ENCODE data around the gene SAMSN1. TPM values are rescaled to one million over a fixed set of nuclear protein-coding genes. Genes with fewer than 3 reads are reported as not detected.

SAMSN1 gene
- polyA plus RNA-seq, 1 of the 3 experiments (the other 2 are of a cell fraction) = not detected

GRCh38 chr21:14582934-14583628 is 37.0 kb upstream of the SAMSN1 start (continued):
- TF ChIP-seq USF2 (IDR thresholded peaks at IDR 0.05; ENCODE audit: borderline replicate concordance, low read depth, low read length) (no peak), MEF2A (IDR thresholded peaks at IDR 0.05; ENCODE audit: borderline replicate concordance, low read depth) (no peak), JUND (IDR thresholded peaks at IDR 0.05) (no peak)

GRCh38 chr21:14581902-14582457 is 35.9 kb upstream of the SAMSN1 start:
- DNase-seq = no peak
- Histone ChIP-seq H3K9me3 (no peaks in the 10 kb centered on the region), H3K27ac (ENCODE audit: low read depth in 2 of 2, low read length in 1 of 2) (no peak overlapping the region)

GRCh38 chr21:14573244-14573643 is 27.1 kb upstream of the SAMSN1 start:
- H3K27ac ChIP-seq (ENCODE audit: low read depth in 2 of 2, low read length in 1 of 2) = no peak overlapping the region
- H3K4me3 ChIP-seq (ENCODE audit: low read depth in 2 of 2, low read length in 1 of 2) = no peak overlapping the region
- no peak overlapping the region for H3K9ac ChIP-seq
- no peaks in the 10 kb centered on the region for H3K36me3 ChIP-seq (replicated peaks in 1 of 2; ENCODE audit: control insufficient read depth in 1 of 2, insufficient read depth in 2 of 2, low read length in 1 of 2)
- WGBS (ENCODE audit: low lambda C conversion rate) = 3% methylated on average over 1 of the region's 1 CpG
- H3F3A ChIP-seq (replicated peaks; ENCODE audit: insufficient read depth) = no peaks in the 10 kb centered on the region
- H3K9me3 ChIP-seq = no peaks in the 10 kb centered on the region
- no peaks in the 10 kb centered on the region for H3K79me2 ChIP-seq (ENCODE audit: insufficient read depth)
- H2AFZ ChIP-seq (ENCODE audit: low read depth) = no peak overlapping the region
- no peak for DNase-seq
- POLR2A ChIA-PET = no interaction called here
- H3K9me2 ChIP-seq = no peaks in the 10 kb centered on the region
- no peaks in the 10 kb centered on the region for H3K27me3 ChIP-seq (ENCODE audit: insufficient read depth)
- CTCF ChIA-PET = no interaction called here
- no peaks in the 10 kb centered on the region for H4K20me1 ChIP-seq (ENCODE audit: insufficient read depth)
- no peaks in the 10 kb centered on the region for H3K4me1 ChIP-seq (ENCODE audit: control insufficient read depth in 1 of 2, insufficient read depth in 2 of 2, low read depth in 1 of 2, low read length in 1 of 2)
- no peak overlapping the region for H3K4me2 ChIP-seq
- TF ChIP-seq FOXJ3 (CRISPR knock-in tag; IDR thresholded peaks at IDR 0.05) (no peak), PBX3 (IDR thresholded peaks at IDR 0.05) (no peak), REST (IDR thresholded peaks at IDR 0.05; ENCODE audit: low read depth, low read length) (no peak), MAX (IDR thresholded peaks at IDR 0.05; ENCODE audit: low read depth) (no peak), NFIC (IDR thresholded peaks at IDR 0.05; ENCODE audit: borderline replicate concordance) (no peak), SIN3A (IDR thresholded peaks at IDR 0.05; ENCODE audit: borderline replicate concordance, low read depth, low read length) (no peak), RAD21 (IDR thresholded peaks at IDR 0.05; ENCODE audit: low read length) (no peak)

More at GRCh38 chr21:14581902-14582457, 35.9 kb upstream of the SAMSN1 start:
- CTCF ChIA-PET = no interaction called here
- Histone ChIP-seq H3K9ac (no peak overlapping the region), H3K4me2 (no peak overlapping the region), H3K79me2 (ENCODE audit: insufficient read depth) (no peaks in the 10 kb centered on the region), H3K27me3 (ENCODE audit: insufficient read depth) (no peaks in the 10 kb centered on the region), H3K9me2 (no peaks in the 10 kb centered on the region), H3K4me3 (ENCODE audit: low read depth in 2 of 2, low read length in 1 of 2) (no peak overlapping the region), H3K36me3 (replicated peaks in 1 of 2; ENCODE audit: control insufficient read depth in 1 of 2, insufficient read depth in 2 of 2, low read length in 1 of 2) (no peaks in the 10 kb centered on the region), H3K4me1 (ENCODE audit: control insufficient read depth in 1 of 2, insufficient read depth in 2 of 2, low read depth in 1 of 2, low read length in 1 of 2) (no peaks in the 10 kb centered on the region), H4K20me1 (ENCODE audit: insufficient read depth) (no peaks in the 10 kb centered on the region), H2AFZ (ENCODE audit: low read depth) (peak overlapping the region; percentile 32; the same call in 1 of the 2 replicates), H3F3A (replicated peaks; ENCODE audit: insufficient read depth) (no peaks in the 10 kb centered on the region)
- TF ChIP-seq ELF1 (IDR thresholded peaks at IDR 0.05) (no peak), TAF1 (IDR thresholded peaks at IDR 0.05; ENCODE audit: borderline replicate concordance, low read depth, low read length) (no peak), RAD21 (IDR thresholded peaks at IDR 0.05; ENCODE audit: low read length) (no peak), GABPA (IDR thresholded peaks at IDR 0.05; ENCODE audit: low read depth) (no peak), RFX5 (IDR thresholded peaks at IDR 0.05; ENCODE audit: low read length) (no peak), EP300 (IDR thresholded peaks at IDR 0.05; ENCODE audit: borderline replicate concordance in 1 of 2, low read depth in 1 of 2, low read length in 1 of 2) (no peak), MXI1 (IDR thresholded peaks at IDR 0.05; ENCODE audit: low read depth, low read length) (no peak), ZBTB33 (IDR thresholded peaks at IDR 0.05; ENCODE audit: borderline replicate concordance, low read depth) (no peak)
- WGBS (ENCODE audit: low lambda C conversion rate) = 6% methylated on average over 6 of the region's 6 CpGs
- POLR2A ChIA-PET = no interaction called here

Measured in SK-N-SH (cell line).